Rectal smooth muscle tissue (tissue), 1 donor: ENCODE measurements around the gene RELCH.

Source experiments
- H3K27ac ChIP-seq: one replicate; pipeline ENCODE4 v1.7.0; 2013; ENCODE audit warnings: low read depth, low read length, inconsistent platforms
- H3K27me3 ChIP-seq: one replicate; pipeline ENCODE4 v1.7.0; 2013; ENCODE audit warnings: low read length; ENCODE audit not compliant: control insufficient read depth, insufficient read depth
- H3K36me3 ChIP-seq: one replicate; pipeline ENCODE4 v1.7.0; 2013; ENCODE audit warnings: low read length; ENCODE audit not compliant: control insufficient read depth, insufficient read depth
- H3K4me1 ChIP-seq: one replicate; pipeline ENCODE4 v1.7.0; 2013; ENCODE audit warnings: low read length; ENCODE audit not compliant: control insufficient read depth, insufficient read depth
- H3K4me3 ChIP-seq: one replicate; pipeline ENCODE4 v1.7.0; 2013; ENCODE audit warnings: low read length
- H3K9ac ChIP-seq: one replicate; pipeline ENCODE4 v1.7.0; 2013; ENCODE audit warnings: low read length

The RELCH gene

GRCh38 chr18:62340996-62341395 lies 153.9 kb downstream of the RELCH start:
- Histone ChIP-seq H3K27me3 (no peaks in the 10 kb centered on the region), H3K9ac (no peak overlapping the region), H3K36me3 (no peaks in the 10 kb centered on the region), H3K4me1 (no peaks in the 10 kb centered on the region), H3K27ac (no peak overlapping the region), H3K4me3 (no peak overlapping the region)

- no peak overlapping the region for H3K4me3 ChIP-seq
- H3K36me3 ChIP-seq = no peaks in the 10 kb centered on the region
- H3K27me3 ChIP-seq = no peaks in the 10 kb centered on the region
- no peak overlapping the region for H3K27ac ChIP-seq
- no peak overlapping the region for H3K9ac ChIP-seq
- no peaks in the 10 kb centered on the region for H3K4me1 ChIP-seq
These were observed 154.4 kb downstream of the RELCH start for GRCh38 chr18:62341473-62341872.

DNA sequence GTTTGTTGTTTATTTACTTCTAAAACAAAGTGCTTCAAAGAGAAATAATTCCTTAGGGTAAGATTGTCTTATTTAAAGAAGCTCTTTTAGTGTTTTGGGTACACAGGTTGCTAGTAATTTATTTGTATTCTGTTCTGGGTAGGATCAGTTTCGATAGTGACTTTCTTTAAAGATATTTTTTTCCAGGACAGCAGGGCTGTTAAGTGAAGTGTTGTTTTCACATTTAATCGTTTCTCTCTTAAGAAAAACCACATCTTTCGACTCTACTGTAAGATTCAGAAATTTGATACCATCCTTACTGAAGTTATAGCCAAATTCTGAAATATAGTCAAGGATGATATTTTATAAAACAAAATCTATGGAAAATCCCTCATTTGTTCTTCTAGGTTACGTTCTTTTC lies 155.8 kb downstream of the RELCH start:
- Histone ChIP-seq H3K36me3 (no peaks in the 10 kb centered on the region), H3K27me3 (no peaks in the 10 kb centered on the region), H3K27ac (no peak overlapping the region), H3K4me3 (no peak overlapping the region), H3K9ac (no peak overlapping the region), H3K4me1 (no peaks in the 10 kb centered on the region)

DNA sequence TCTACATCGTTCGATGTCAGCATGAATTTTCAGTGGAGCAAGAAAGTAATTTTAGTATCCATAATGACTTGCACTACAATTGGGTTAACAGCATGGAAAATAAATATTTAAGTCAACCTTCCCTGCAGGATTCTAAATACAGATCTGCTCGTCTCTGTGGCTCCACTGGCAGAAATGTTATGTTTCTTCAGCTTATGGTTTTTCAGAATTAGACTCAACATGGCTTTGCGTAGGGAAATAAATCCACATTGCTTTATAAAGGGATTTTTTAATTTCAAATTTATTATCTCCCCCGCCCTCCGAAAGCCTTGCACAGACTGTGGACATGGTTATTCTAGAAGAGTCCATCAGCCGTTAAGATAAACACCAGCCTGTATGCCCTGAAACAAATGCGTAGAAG lies 156.3 kb downstream of the RELCH start:
- H3K27ac ChIP-seq = no peak overlapping the region
- H3K36me3 ChIP-seq = no peaks in the 10 kb centered on the region

DNA sequence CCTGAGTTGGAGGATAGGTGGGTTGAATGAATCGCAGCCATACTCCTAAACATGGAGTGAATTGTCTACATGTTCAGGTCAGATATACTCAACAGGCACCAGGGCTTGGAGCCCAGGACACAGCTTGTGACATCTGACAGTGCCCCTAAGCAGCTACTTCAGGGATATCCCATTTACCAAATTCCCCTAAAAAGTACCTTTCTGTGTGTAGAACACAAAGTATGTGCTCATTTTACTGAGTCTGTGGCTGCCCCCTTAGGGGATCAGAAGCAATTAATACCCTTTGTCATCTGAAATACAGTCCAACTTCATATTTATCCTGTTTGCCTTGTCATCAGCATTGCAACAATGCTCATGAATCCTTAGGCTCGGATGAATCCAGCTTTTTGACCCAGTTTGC lies 158.9 kb downstream of the RELCH start:
- H3K4me1 ChIP-seq = no peaks in the 10 kb centered on the region
- H3K27ac ChIP-seq = no peak overlapping the region
- no peak overlapping the region for H3K4me3 ChIP-seq
- no peak overlapping the region for H3K9ac ChIP-seq
- no peaks in the 10 kb centered on the region for H3K27me3 ChIP-seq
- no peaks in the 10 kb centered on the region for H3K36me3 ChIP-seq

More for the DNA sequence above, 156.3 kb downstream of the RELCH start:
- H3K4me1 ChIP-seq = no peaks in the 10 kb centered on the region
- no peak overlapping the region for H3K4me3 ChIP-seq
- no peaks in the 10 kb centered on the region for H3K27me3 ChIP-seq
- no peak overlapping the region for H3K9ac ChIP-seq

- H3K36me3 ChIP-seq = no peaks in the 10 kb centered on the region
- no peak overlapping the region for H3K4me3 ChIP-seq
- no peak overlapping the region for H3K27ac ChIP-seq
- H3K27me3 ChIP-seq = no peaks in the 10 kb centered on the region
- H3K4me1 ChIP-seq = no peaks in the 10 kb centered on the region
- no peak overlapping the region for H3K9ac ChIP-seq
These were observed 159.5 kb downstream of the RELCH start for GRCh38 chr18:62346333-62347088.

DNA sequence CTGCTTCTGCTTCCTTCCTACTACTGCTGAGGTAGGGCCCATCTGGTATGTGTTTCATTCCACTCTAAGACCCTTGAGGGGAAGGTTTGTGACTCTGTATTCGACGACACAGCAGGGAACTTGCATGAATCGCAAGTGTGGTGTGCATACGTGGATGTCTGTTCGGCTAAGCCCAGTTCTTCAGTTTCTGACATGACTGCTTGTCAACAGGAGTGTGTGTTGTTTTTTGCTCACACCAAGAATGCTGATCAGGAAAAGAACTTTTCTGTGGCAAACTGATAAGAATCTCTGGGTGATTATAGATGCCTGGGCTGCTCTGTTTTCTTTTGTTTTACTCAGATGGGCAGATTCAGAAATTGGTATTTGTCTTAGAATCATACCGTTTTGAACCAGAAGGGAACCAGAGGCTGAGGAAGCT lies 160.0 kb downstream of the RELCH start:
- H3K9ac ChIP-seq = no peak overlapping the region
- no peak overlapping the region for H3K4me3 ChIP-seq
- no peaks in the 10 kb centered on the region for H3K36me3 ChIP-seq
- no peaks in the 10 kb centered on the region for H3K27me3 ChIP-seq
- H3K4me1 ChIP-seq = no peaks in the 10 kb centered on the region
- H3K27ac ChIP-seq = no peak overlapping the region

GRCh38 chr18:62348474-62348873 lies 161.4 kb downstream of the RELCH start:
- Histone ChIP-seq H3K4me3 (no peak overlapping the region), H3K27ac (no peak overlapping the region), H3K36me3 (no peaks in the 10 kb centered on the region), H3K4me1 (no peaks in the 10 kb centered on the region), H3K27me3 (no peaks in the 10 kb centered on the region), H3K9ac (no peak overlapping the region)

DNA sequence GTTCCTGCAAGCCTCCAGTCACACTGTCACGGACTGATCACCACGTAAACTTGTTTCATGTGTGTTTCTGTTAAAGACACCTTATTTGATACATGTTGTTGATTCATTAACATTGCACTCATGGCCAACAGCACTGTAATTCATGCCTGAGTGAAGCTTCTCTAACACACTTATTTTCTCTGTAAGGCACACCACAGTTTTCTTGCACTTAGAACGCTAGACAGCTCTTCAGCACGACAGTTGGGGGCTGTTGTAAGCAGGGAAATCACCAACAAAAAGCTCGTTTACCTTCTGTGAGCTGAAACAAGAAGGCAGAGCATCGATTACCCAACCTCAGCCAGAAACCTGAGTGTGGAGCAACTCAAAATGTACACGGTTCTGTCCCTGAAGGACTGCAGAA lies 166.1 kb downstream of the RELCH start:
- H3K36me3 ChIP-seq = peaks cover 3% of the 10 kb centered on the region
- H3K27me3 ChIP-seq = no peaks in the 10 kb centered on the region
- no peak overlapping the region for H3K4me3 ChIP-seq
- H3K4me1 ChIP-seq = no peaks in the 10 kb centered on the region
- no peak overlapping the region for H3K27ac ChIP-seq
- no peak overlapping the region for H3K9ac ChIP-seq

GRCh38 chr18:62354151-62354550 lies 167.1 kb downstream of the RELCH start:
- Histone ChIP-seq H3K27ac (no peak overlapping the region), H3K36me3 (peaks cover 5% of the 10 kb centered on the region), H3K9ac (no peak overlapping the region), H3K4me1 (no peaks in the 10 kb centered on the region), H3K4me3 (no peak overlapping the region), H3K27me3 (no peaks in the 10 kb centered on the region)

- peaks cover 5% of the 10 kb centered on the region for H3K36me3 ChIP-seq
- no peak overlapping the region for H3K9ac ChIP-seq
- H3K4me3 ChIP-seq = no peak overlapping the region
- no peaks in the 10 kb centered on the region for H3K27me3 ChIP-seq
- H3K4me1 ChIP-seq = no peaks in the 10 kb centered on the region
- H3K27ac ChIP-seq = no peak overlapping the region
These were observed 170.1 kb downstream of the RELCH start for GRCh38 chr18:62357079-62357719.
